HepG2 (cell line): ENCODE results near the gene FAM162A. TPM values are rescaled to one million over a fixed set of nuclear protein-coding genes. Genes with fewer than 3 reads are reported as not detected.

ENCODE experiments used
- ATAC-seq: fragments of 200-7000 bp; cut with Tn5 transposase; 3 replicates; pipeline ENCODE4 v1.9.1; 2020; ENCODE audit warnings: mild to moderate bottlenecking, moderate library complexity
- BruUV-seq: library from RNA; stranded (reverse); fragments of 400-500 nt; replicated peaks from 2 replicates; lab custom pipeline; 2021; lab: Mats Ljungman, UMichigan
- CTCF ChIA-PET: fragments of 300-600 bp; formaldehyde crosslinking; extraction: SDS; loops from one replicate; lab custom pipeline; 2021; ENCODE audit warnings: low total read pairs, inconsistent platforms, low intra/inter-chr PET ratio; lab: Yijun Ruan, JAX
- POLR2A ChIA-PET: fragments of 350-600 bp; sonication (Branson Sonifier 250); formaldehyde crosslinking; loops from one replicate; lab custom pipeline; 2020; ENCODE audit warnings: antibody characterized with exemption, inconsistent platforms; lab: Yijun Ruan, JAX
- DNase-seq: peaks from one replicate; pipeline ENCODE4 v3.0.0-alpha.2; 2015; ENCODE audit warnings: low spot score
- FAIRE-seq: peaks from 3 replicates; lab custom pipeline; 2011; peaks lifted over from hg19 to GRCh38; lab: Jason Lieb, UNC
- H2AFZ ChIP-seq: one replicate; pipeline ENCODE4 v1.6.1; 2011; ENCODE audit warnings: low read length, inconsistent platforms
- H3K27ac ChIP-seq: fragments of 300-600 bp; 3 replicates; pipeline ENCODE4 v1.8.0; 2011; ENCODE audit warnings: mixed run types, mild to moderate bottlenecking, mixed read lengths, low read length, inconsistent platforms; ENCODE audit not compliant: insufficient read depth; ENCODE audit errors: extremely low read length
- H3K27me3 ChIP-seq, 2 experiments: fragments of 200-600 bp in 1 of 2; 2 replicates in 1 of 2; 3 replicates in 1 of 2; pipeline versions ENCODE4 v1.6.0 to v1.8.0; 2011; ENCODE audit warnings: low read length in 2 of 2, mild to moderate bottlenecking in 2 of 2, moderate library complexity in 2 of 2, inconsistent platforms in 1 of 2; ENCODE audit not compliant: insufficient read depth in 2 of 2, control insufficient read depth in 1 of 2
- H3K36me3 ChIP-seq, 2 experiments: fragments of 200-600 bp in 1 of 2; replicated peaks in 1 of 2; 2 replicates in 1 of 2; 3 replicates in 1 of 2; pipeline versions ENCODE4 v1.5.1 to v1.8.0; 2011; ENCODE audit warnings: low read length in 2 of 2, inconsistent platforms in 1 of 2; ENCODE audit not compliant: insufficient read depth in 2 of 2, control insufficient read depth in 1 of 2
- H3K4me1 ChIP-seq: 2 replicates; pipeline ENCODE4 v1.5.1; 2012; ENCODE audit warnings: low read length, inconsistent platforms; ENCODE audit not compliant: insufficient read depth
- H3K4me2 ChIP-seq: 2 replicates; pipeline ENCODE4 v1.6.0; 2011; ENCODE audit warnings: low read depth, low read length, inconsistent platforms
- H3K4me3 ChIP-seq, 3 experiments: fragments of 200-600 bp in 1 of 3; sonication (generic), shearing (Covaris generic) in 1 of 3; replicated peaks in 1 of 3; 2 replicates each; pipeline ENCODE4 v1.5.1; 2011 to 2016; ENCODE audit warnings: low read length in 3 of 3, inconsistent platforms in 2 of 3, low read depth in 2 of 3, mild to moderate bottlenecking in 2 of 3, control low read depth in 1 of 3, mixed read lengths in 1 of 3; ENCODE audit not compliant: insufficient read depth in 1 of 3
- H3K79me2 ChIP-seq: one replicate; pipeline ENCODE4 v1.6.1; 2011; ENCODE audit warnings: low read length, inconsistent platforms; ENCODE audit not compliant: insufficient read depth
- H3K9ac ChIP-seq: 2 replicates; pipeline ENCODE4 v1.6.0; 2011; ENCODE audit warnings: mild to moderate bottlenecking, low read depth, low read length, inconsistent platforms; ENCODE audit not compliant: insufficient read depth
- H3K9me3 ChIP-seq: 2 replicates; pipeline ENCODE4 v1.5.1; 2012; ENCODE audit warnings: mild to moderate bottlenecking, low read length
- H4K20me1 ChIP-seq: 2 replicates; pipeline ENCODE4 v1.6.0; 2011; ENCODE audit warnings: inconsistent platforms, mild to moderate bottlenecking, low read length, moderate library complexity; ENCODE audit not compliant: insufficient read depth
- AGO2 ChIP-seq: fragments of 200-400 bp; formaldehyde crosslinking; optimal IDR thresholded peaks from 2 replicates; pipeline ENCODE3; 2017; ENCODE audit warnings: mild to moderate bottlenecking, low read depth, low read length, moderate library complexity
- ATF2 ChIP-seq: sonication (generic); formaldehyde crosslinking; IDR thresholded peaks from 2 replicates; pipeline ENCODE4 v1.4.0; 2020; ENCODE audit warnings: missing genetic modification reagents
- CBFB ChIP-seq: sonication (generic); formaldehyde crosslinking; IDR thresholded peaks from 2 replicates; pipeline ENCODE4 v1.4.0; 2020; ENCODE audit warnings: missing genetic modification reagents
- IRF1 ChIP-seq: sonication (generic); formaldehyde crosslinking; IDR thresholded peaks from 2 replicates; pipeline ENCODE4 v1.4.0; 2020; ENCODE audit warnings: low read depth, mild to moderate bottlenecking, missing genetic modification reagents
- PHB2 ChIP-seq: fragments of 450-650 bp; IDR thresholded peaks from 2 replicates; pipeline ENCODE4 v1.6.1; 2018; ENCODE audit not compliant: partially characterized antibody
- ZBTB1 ChIP-seq: sonication (generic); formaldehyde crosslinking; IDR thresholded peaks from 2 replicates; pipeline ENCODE4 v1.4.0; 2020; ENCODE audit warnings: missing genetic modification reagents, borderline replicate concordance
- ZNF124 ChIP-seq: sonication (generic); formaldehyde crosslinking; IDR thresholded peaks from 2 replicates; pipeline ENCODE4 v1.4.0; 2020; ENCODE audit warnings: missing genetic modification reagents
- ZNF563 ChIP-seq: sonication (generic); formaldehyde crosslinking; IDR thresholded peaks from 2 replicates; pipeline ENCODE4 v1.8.0; 2022; ENCODE audit warnings: mild to moderate bottlenecking, moderate library complexity, missing genetic modification reagents
- WGBS: methylation state at CpG from one replicate; pipeline ENCODE4 v1.1.6; 2017; ENCODE audit warnings: low lambda C conversion rate; 5-methylcytosine and 5-hydroxymethylcytosine counted together
- in situ Hi-C: cut with HindIII; loops from 2 replicates; pipeline ENCODE4 v1.10.0; 2017; ENCODE audit warnings: low pct_unique_long_range_greater_than_20kb; ENCODE audit not compliant: extremely low pct_ligation_motif_present
- intact Hi-C: fragments of 100-400 bp; cut with micrococcal nuclease; formaldehyde crosslinking; loops from one replicate; pipeline ENCODE4 v1.10.0; 2022; ENCODE audit not compliant: unreplicated experiment
- polyA plus RNA-seq, 8 experiments: library from polyadenylated mRNA; depleted of rRNA in 3 of 8; stranded (reverse) in 7 of 8; unstranded in 1 of 8; fragments of >200 nt; fragmentation: Illumina TruSeq in 4 of 8; extraction: Trizol in 4 of 8; gene quantifications; 2 replicates each; pipeline versions ENCODE4 v1.2.1 to v1.2.3, GENCODE V29; 2011 to 2016; ENCODE audit warnings: low read depth in 4 of 8, missing spikeins in 1 of 8, mixed read lengths in 1 of 8; ENCODE audit not compliant: insufficient read depth in 1 of 8
- total RNA-seq, 5 experiments: library from RNA; depleted of rRNA; stranded (reverse); fragments of >200 nt; fragmentation: Illumina TruSeq; extraction: Trizol; gene quantifications; 2 replicates each; pipeline ENCODE4 v1.2.3, GENCODE V29; 2016; ENCODE audit warnings: low read depth in 1 of 5

The FAM162A gene
- total and polyA plus RNA-seq, 2 of the 13 experiments (the other 11 are each of a cell fraction or from before 2014, with no cell fraction given), result 115 to 155 TPM

GRCh38 chr3:122435950-122436349, 52.0 kb downstream of the FAM162A start:
- H3K27ac ChIP-seq, result no peak overlapping the region
- H3K79me2 ChIP-seq, result no peaks in the 10 kb centered on the region
- POLR2A ChIA-PET, result no interaction called here
- H3K4me1 ChIP-seq, result no peaks in the 10 kb centered on the region
- intact Hi-C loops, result no loop called here
- 99% methylated on average over 9 of the region's 9 CpGs for WGBS
- DNase-seq (no peak), FAIRE-seq (no peak), ATAC-seq (no peak)
- no peak overlapping the region for H2AFZ ChIP-seq
- CTCF ChIA-PET, result no interaction called here
- no peak overlapping the region for H3K4me2 ChIP-seq
- H3K9ac ChIP-seq, result no peak overlapping the region
- H3K36me3 ChIP-seq, result peaks cover 1 to 52% of the 10 kb centered on the region in 2 experiments
- no peaks in the 10 kb centered on the region for H3K9me3 ChIP-seq
- in situ Hi-C loops, result no loop called here
- H3K27me3 ChIP-seq, result no peaks in the 10 kb centered on the region
- no peaks in the 10 kb centered on the region for H4K20me1 ChIP-seq
- no TSS peak for BruUV-seq
- H3K4me3 ChIP-seq, result no peak overlapping the region
- TF ChIP-seq ATF2 (CRISPR knock-in tag) (no peak), ZNF563 (CRISPR knock-in tag) (no peak), PHB2 (no peak), ZBTB1 (CRISPR knock-in tag) (no peak), IRF1 (CRISPR knock-in tag) (no peak), ZNF124 (CRISPR knock-in tag) (no peak), AGO2 (no peak), CBFB (CRISPR knock-in tag) (no peak)
